Hematopoietic multipotent progenitor cell treated with erythropoietin and hydrocortisone succinate and interleukin-3 and kit ligand, for 15 days (in vitro differentiated cells): ENCODE results near the gene RPRD1A.
"Not testable (repeated sequence)": the region's sequence is repeated elsewhere in the genome, so short reads cannot be mapped to it uniquely, and the experiment has no call there.

Experiments used
- DNase-seq: peaks from one replicate; pipeline ENCODE4 v3.0.0-alpha.2; 2015; ENCODE audit warnings: low spot score

RPRD1A gene

DNA sequence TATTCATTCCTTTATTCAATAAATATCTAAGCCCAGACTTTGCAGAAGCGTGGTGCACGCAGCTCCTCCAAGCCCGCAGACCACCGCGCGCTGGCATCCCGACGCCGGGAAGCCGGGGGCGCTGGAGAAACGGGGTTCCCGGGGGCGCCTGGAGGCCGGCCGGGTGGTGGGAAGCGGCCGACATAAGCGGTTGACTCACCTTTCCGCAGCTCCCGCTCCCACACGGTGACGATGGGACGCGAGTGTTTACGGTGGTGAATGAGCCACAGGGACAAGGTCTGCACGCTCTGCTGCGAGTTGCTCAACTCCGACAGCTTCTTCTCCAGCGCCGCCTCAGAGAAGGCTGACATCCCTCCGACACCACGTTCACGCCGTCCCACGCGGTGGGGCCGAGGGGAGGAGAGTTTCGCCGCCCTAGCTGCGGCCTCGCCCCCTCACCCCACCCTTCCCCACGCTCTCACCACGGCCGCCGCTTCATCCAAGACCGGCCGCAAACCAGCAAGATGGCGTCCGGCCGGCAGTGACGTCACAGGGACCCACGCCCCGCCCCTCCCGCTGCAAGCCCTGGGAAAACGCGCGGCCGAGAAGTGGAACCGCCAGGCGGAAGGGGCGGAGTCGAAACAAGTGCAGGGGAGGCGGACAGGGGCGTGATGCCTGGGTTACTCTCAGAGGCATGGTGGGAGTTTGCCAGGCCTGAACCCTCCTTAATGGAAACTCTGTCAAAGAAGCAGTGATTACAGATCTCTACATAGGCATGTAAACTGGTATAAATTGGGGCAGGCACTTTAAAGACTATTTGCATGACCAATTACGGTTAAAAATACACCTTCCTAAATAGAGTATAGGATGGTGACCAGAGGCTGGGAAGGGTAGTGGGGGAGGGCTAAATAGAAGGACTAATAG lies at the start of gene RPRD1A:
TSS of gene RPRD1A (minus strand) at position 505 of the 903 bp plus-strand sequence. CDS start at position 350, 155 bp downstream.
- peak; percentile 94 for DNase-seq

DNA sequence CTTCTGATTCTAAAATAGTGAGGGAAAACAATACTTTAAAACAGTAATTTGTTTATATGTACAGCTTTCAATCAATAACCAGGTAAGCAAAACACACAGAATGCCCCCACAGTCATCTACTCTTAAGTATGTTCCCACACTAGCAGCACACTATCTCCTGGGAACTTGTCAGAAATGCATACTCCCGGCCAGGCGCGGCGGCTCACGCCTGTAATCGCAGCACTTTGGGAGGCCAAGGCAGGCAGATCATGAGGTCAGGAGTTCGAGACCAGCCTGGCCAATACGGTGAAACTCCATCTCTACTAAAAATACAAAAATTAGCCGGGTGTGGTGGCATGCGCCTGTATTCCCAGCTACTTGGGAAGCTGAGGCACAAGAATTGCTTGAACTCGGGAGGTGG lies 49.4 kb upstream of the RPRD1A start:
- DNase-seq, result not testable (repeated sequence)

- no peak for DNase-seq
Measured at GRCh38 chr18:36114738-36115137, 47.4 kb upstream of the RPRD1A start.

GRCh38 chr18:36114251-36114650 lies 46.9 kb upstream of the RPRD1A start:
- DNase-seq, result no peak

DNA sequence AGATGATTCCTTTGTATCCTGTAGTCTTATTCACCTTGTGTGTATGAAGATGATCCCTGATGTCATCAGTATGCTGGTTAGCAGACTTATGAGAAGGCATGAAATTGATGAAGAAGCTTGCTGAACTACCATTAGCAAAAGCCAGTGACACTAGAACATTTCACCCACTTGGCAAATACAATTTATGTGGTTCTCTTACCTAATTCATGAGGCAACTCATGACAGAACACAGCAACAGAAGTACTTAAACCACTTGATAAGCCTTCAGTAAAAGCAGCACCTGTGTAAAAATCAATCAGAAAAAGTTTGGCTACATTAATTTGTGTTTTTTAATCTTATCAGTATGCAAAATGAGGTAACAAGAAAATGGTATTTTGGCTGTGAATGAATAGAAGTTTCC lies 44.9 kb upstream of the RPRD1A start:
- no peak for DNase-seq

DNA sequence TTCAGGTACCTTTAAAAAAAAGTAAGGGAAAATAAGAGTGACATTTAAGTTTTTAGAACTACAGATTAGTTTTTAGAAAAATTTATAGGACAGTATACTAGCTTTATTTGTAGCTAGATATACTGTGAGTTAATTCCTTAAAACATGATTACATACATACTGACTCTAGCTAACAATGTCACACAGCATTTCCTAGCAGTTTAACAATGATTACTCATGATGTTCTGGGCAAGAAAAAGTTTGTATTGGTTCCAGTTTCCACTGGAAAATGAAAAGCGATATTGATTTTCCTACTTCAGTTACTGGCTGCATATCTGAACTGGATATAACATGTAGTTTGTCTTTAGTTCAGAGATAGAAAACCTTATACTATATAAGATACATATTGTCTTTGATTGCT lies 42.4 kb upstream of the RPRD1A start:
- no peak for DNase-seq

DNA sequence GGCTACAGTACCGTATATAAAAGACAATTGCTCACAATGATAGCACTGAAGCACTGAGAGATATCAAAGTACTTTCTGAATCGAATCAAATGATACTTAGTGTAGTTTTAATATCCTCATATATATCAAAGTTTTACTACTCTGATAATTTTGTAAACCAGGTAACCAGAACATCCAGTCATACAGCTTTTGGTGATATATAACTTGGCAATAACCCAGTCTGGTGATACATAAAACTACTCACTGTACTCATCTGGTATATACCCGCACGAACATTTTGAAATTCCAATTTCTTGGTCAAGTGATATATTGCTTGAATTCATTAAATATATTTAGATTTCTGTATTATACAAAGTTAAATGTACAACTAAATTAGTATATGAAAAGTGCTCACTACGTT lies 41.2 kb upstream of the RPRD1A start:
- DNase-seq, result no peak

GRCh38 chr18:36108196-36108595 lies 40.8 kb upstream of the RPRD1A start:
- DNase-seq, result no peak

- no peak for DNase-seq
Measured at GRCh38 chr18:36107477-36107876, 40.1 kb upstream of the RPRD1A start.

DNA sequence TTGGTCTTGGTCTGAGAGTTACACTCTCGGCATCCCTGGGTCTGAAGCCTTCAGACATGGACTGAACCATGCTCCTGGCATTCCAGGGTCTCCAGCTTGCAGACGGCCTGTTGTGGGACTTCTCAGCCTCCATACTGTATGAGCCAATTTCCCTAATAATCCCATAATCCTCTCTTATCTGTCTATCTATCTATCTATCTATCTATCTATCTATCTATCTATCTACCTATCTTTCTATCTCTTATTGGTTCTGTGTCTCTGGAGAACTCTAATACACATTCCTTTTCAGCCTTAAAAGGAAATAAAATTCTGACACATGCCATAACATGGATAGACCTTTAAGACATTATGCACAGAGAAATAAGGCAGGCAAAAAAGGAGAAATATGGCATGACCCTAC lies 37.4 kb upstream of the RPRD1A start:
- DNase-seq, result no peak

DNA sequence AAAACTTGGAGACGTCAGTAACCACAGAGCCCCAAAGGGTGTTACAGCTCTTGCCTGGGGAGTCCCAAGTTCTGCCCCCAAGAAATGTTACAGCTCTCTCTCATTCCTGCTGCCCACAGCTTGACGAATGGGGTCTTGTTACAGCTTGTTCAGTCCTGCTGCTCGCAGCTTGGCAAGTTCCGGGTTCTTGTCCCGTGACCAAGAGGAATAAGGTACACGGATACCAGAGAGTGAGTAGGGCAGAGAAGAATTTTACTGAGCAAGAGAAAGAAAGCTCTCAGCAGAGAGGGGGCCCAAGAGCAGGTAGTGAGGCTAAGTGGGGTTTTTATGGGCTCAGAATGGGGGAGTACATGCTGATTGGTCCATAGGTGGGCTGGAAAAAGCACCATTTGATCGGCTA lies 34.6 kb upstream of the RPRD1A start:
- DNase-seq, result no peak

GRCh38 chr18:36099311-36099710 lies 32.0 kb upstream of the RPRD1A start:
- DNase-seq, result no peak

DNA sequence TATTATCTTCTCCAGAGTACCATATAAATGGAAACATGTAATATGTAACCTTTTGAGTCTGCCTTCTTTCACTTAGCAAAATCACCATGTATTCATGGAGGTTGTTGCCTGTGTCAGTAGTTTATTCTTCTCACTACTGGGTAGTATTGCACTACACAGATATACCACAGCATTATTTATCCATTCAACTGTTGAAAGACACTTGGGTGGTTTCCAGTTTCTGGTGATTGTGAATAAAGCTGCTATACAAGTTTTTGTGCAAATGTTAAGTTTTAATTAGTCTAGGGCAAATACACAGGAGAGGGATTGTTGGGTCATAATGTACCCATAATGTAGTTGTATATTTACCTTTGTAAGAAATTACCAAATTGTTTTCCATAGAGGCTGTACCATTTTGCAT lies 29.6 kb upstream of the RPRD1A start:
- DNase-seq, result no peak

GRCh38 chr18:36095936-36096519 lies 28.7 kb upstream of the RPRD1A start:
- DNase-seq, result peak; percentile 68

GRCh38 chr18:36094431-36094830 lies 27.1 kb upstream of the RPRD1A start:
- DNase-seq, result no peak

GRCh38 chr18:36092116-36092515 lies 24.8 kb upstream of the RPRD1A start:
- not testable (repeated sequence) for DNase-seq

DNA sequence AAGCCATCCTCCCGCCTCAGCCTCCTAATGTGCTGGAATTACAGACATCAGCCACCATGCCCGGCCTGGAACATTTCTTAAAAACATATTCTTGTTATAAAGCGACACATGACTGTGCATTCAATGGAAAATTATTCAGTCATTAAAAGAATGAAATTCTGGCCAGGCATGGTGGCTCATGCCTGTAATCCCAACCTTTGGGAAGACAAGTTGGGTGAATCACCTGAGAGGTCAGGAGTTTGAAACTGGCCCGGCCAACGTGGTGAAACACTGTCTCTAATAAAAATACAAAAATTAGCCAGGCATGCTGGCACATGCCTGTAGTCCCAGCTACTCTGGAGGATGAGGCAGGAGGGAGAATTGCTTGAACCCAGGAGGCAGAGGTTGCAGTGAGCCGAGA lies 21.6 kb upstream of the RPRD1A start:
- DNase-seq, result no peak

- DNase-seq, result no peak
Measured at GRCh38 chr18:36088256-36088655, 20.9 kb upstream of the RPRD1A start.

DNA sequence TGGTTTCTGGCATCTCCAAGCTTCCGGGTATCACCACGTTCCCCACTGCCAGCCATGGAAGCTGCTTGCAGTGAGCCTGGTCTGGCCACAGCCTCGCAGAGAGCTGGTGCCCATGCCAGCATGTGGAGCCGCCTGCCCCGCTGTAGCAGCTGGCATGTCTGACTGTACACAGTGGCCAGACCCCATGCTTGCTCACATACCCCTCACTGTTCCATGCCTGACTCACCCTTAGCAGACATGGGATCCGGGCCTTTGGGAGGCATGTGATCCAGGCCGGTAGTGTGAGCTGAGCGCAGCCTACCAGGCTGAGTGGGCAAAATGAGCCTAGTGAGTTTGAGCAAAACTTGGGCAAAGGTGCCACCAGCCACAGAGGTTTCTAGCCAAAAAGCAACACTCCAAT lies 18.8 kb upstream of the RPRD1A start:
- DNase-seq, result no peak

GRCh38 chr18:36085195-36085594 lies 17.8 kb upstream of the RPRD1A start:
- DNase-seq, result no peak

DNA sequence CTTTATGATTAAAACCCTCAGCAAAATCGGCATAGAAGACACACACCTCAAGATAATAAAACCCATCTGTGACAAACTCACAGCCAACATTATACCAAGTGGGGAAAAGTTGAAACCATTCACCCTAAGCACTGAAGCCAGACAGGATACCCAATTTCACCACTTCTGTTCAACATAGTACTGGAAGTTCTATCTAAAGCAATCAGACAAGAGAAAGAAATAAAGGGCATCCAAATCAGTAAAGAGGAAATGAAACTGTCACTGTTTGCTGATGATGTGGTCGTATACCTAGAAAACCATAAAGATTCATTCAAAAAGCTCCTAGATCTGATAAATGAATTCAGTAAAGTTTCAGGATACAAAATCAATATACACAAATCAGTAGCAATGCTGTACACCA lies 16.4 kb upstream of the RPRD1A start:
- DNase-seq, result no peak

DNA sequence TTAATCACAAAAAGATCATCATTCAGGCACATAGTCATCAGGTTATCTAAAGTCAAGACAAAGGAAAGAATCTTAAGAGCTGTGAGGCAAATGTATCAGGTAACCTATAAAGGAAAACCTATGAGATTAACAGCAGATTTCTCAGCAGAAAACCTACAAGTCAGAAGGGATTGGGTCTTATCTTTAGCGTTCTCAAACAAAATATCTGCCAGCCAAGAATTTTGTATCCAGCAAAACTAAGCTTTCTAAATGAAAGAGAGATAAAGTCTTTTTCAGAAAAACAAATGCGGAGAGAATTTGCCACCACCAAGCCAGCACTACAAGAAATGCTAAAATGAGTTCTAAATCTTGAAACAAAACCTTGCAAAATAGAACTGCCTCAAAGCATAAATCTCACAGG lies 13.8 kb upstream of the RPRD1A start:
- DNase-seq, result not testable (repeated sequence)

GRCh38 chr18:36078751-36079529 lies 11.6 kb upstream of the RPRD1A start:
- DNase-seq, result no peak
